Fibroblast of lung (primary cell): ENCODE results near the gene SEPTIN5.

Experiments used
- EZH2 ChIP-seq: IDR thresholded peaks from 2 replicates; pipeline ENCODE4 v1.5.1; 2012; ENCODE audit warnings: low read length, control low read depth, mild to moderate bottlenecking; ENCODE audit errors: missing control alignments
- TF ChIP-seq, protein P1 (sequence below), 2 donors: IDR thresholded peaks in 1 of 2; conservative IDR thresholded peaks in 1 of 2; 1 replicate in 1 of 2; 2 replicates in 1 of 2; pipeline ENCODE4 v1.5.1; 2011 to 2012; ENCODE audit warnings: low read length in 2 of 2, control low read depth in 1 of 2, inconsistent platforms in 1 of 2, low read depth in 1 of 2, mild to moderate bottlenecking in 1 of 2

- TF ChIP-seq, protein P1, sequence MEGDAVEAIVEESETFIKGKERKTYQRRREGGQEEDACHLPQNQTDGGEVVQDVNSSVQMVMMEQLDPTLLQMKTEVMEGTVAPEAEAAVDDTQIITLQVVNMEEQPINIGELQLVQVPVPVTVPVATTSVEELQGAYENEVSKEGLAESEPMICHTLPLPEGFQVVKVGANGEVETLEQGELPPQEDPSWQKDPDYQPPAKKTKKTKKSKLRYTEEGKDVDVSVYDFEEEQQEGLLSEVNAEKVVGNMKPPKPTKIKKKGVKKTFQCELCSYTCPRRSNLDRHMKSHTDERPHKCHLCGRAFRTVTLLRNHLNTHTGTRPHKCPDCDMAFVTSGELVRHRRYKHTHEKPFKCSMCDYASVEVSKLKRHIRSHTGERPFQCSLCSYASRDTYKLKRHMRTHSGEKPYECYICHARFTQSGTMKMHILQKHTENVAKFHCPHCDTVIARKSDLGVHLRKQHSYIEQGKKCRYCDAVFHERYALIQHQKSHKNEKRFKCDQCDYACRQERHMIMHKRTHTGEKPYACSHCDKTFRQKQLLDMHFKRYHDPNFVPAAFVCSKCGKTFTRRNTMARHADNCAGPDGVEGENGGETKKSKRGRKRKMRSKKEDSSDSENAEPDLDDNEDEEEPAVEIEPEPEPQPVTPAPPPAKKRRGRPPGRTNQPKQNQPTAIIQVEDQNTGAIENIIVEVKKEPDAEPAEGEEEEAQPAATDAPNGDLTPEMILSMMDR (conservative IDR thresholded peaks at IDR 0.05 in 1 of 2, IDR thresholded peaks at IDR 0.05 in 1 of 2; ENCODE audit: low read depth in 1 of 2, low read length in 2 of 2), result no peak
- peak; percentile 82 for TF ChIP-seq EZH2
Observed at GRCh38 chr22:19755722-19756287, 41.5 kb downstream of the SEPTIN5 start.
